HCT116 (cell line): ENCODE results near the gene EIPR1. TPM values are rescaled to one million over a fixed set of nuclear protein-coding genes. Genes with fewer than 3 reads are reported as not detected.

Experiments used
- ATAC-seq: fragments of 200-7000 bp; cut with Tn5 transposase; 2 replicates; pipeline ENCODE4 v1.9.1; 2020; ENCODE audit warnings: mild to moderate bottlenecking, moderate library complexity
- BruUV-seq: library from RNA; stranded (reverse); fragments of 400-500 nt; replicated peaks from 2 replicates; lab custom pipeline; 2021; lab: Mats Ljungman, UMichigan
- CTCF ChIA-PET: fragments of 300-600 bp; sonication (Branson Sonifier 250); formaldehyde crosslinking; loops from one replicate; lab custom pipeline; 2021; ENCODE audit warnings: antibody characterized with exemption; lab: Charles Lee
- POLR2A ChIA-PET: fragments of 300-600, 350-600 bp; sonication (Branson Sonifier 250); formaldehyde crosslinking; loops from one replicate; lab custom pipeline; 2021; ENCODE audit warnings: antibody characterized with exemption; lab: Charles Lee
- RAD21 ChIA-PET, 2 experiments: fragments of 300-600 bp; sonication (Branson Sonifier 250); formaldehyde crosslinking; loops; one replicate each; lab custom pipeline; 2023; ENCODE audit warnings: low total read pairs in 2 of 2; ENCODE audit not compliant: uncharacterized antibody in 2 of 2, unreplicated experiment in 2 of 2, low non-redundant PET in 1 of 2; lab: Charles Lee
- DNase-seq: peaks from one replicate; pipeline ENCODE4 v3.0.0-alpha.2; 2010; ENCODE audit warnings: low read depth, low spot score
- H2AFZ ChIP-seq: fragments of 200-600 bp; shearing (Covaris generic), sonication (generic); 2 replicates; pipeline ENCODE4 v1.6.1; 2017; ENCODE audit warnings: low read depth, mixed run types, mixed read lengths, antibody characterized with exemption, low read length; ENCODE audit not compliant: poor library complexity, severe bottlenecking
- H3K27ac ChIP-seq: 2 replicates; pipeline ENCODE4 v1.5.1; 2012; ENCODE audit warnings: low read depth, low read length
- H3K27me3 ChIP-seq: fragments of 200-600 bp; sonication (generic); 2 replicates; pipeline ENCODE4 v1.6.1; 2016; ENCODE audit warnings: mixed run types, low read length, mixed read lengths; ENCODE audit not compliant: insufficient read depth
- H3K36me3 ChIP-seq, 2 experiments: fragments of 200-500 bp in 1 of 2; fragments of 200-600 bp in 1 of 2; sonication (Bioruptor generic) in 1 of 2; sonication (generic) in 1 of 2; 2 replicates each; pipeline versions ENCODE4 v1.5.1 to v1.6.1; 2014 to 2016; ENCODE audit warnings: low read length in 2 of 2, inconsistent platforms in 1 of 2, mixed read lengths in 1 of 2, mixed run types in 1 of 2; ENCODE audit not compliant: insufficient read depth in 2 of 2, control insufficient read depth in 1 of 2
- H3K4me1 ChIP-seq, 2 experiments: fragments of 200-600 bp in 1 of 2; sonication (generic) in 1 of 2; 2 replicates each; pipeline versions ENCODE4 v1.5.1 to v1.6.1; 2012 to 2017; ENCODE audit warnings: low read length in 2 of 2, inconsistent platforms in 1 of 2, mild to moderate bottlenecking in 1 of 2, mixed read lengths in 1 of 2, mixed run types in 1 of 2, moderate library complexity in 1 of 2; ENCODE audit not compliant: insufficient read depth in 2 of 2, control insufficient read depth in 1 of 2
- H3K4me2 ChIP-seq: fragments of 200-600 bp; sonication (generic); 2 replicates; pipeline ENCODE4 v1.6.1; 2017; ENCODE audit warnings: mixed run types, low read length, mixed read lengths
- H3K4me3 ChIP-seq, 2 experiments: fragments of 200-600 bp in 1 of 2; sonication (generic) in 1 of 2; replicated peaks in 1 of 2; 2 replicates each; pipeline ENCODE4 v1.5.1; 2011 to 2016; ENCODE audit warnings: low read length in 2 of 2, control low read depth in 1 of 2, low read depth in 1 of 2, mild to moderate bottlenecking in 1 of 2, mixed read lengths in 1 of 2, mixed run types in 1 of 2
- H3K79me2 ChIP-seq: fragments of 200-600 bp; sonication (generic); 2 replicates; pipeline ENCODE4 v1.6.1; 2017; ENCODE audit warnings: mild to moderate bottlenecking, mixed run types, low read length, moderate library complexity, mixed read lengths; ENCODE audit not compliant: insufficient read depth
- H3K9ac ChIP-seq: fragments of 200-600 bp; sonication (generic); 2 replicates; pipeline ENCODE4 v1.6.1; 2016; ENCODE audit warnings: low read length, mixed read lengths
- H3K9me2 ChIP-seq: fragments of 200-600 bp; sonication (generic), shearing (Covaris generic); 2 replicates; pipeline ENCODE4 v1.6.1; 2017; ENCODE audit warnings: mixed run types, mild to moderate bottlenecking, moderate library complexity; ENCODE audit not compliant: insufficient read depth
- H3K9me3 ChIP-seq, 2 experiments: fragments of 200-500 bp in 1 of 2; fragments of 200-600 bp in 1 of 2; sonication (Bioruptor generic) in 1 of 2; sonication (generic) in 1 of 2; 2 replicates each; pipeline ENCODE4 v1.6.1; 2014 to 2017; ENCODE audit warnings: low read length in 2 of 2, mixed read lengths in 2 of 2, inconsistent platforms in 1 of 2, low read depth in 1 of 2, mild to moderate bottlenecking in 1 of 2, mixed run types in 1 of 2, moderate library complexity in 1 of 2; ENCODE audit not compliant: control insufficient read depth in 1 of 2, insufficient read depth in 1 of 2
- H4K20me1 ChIP-seq: fragments of 200-600 bp; sonication (generic), shearing (Covaris generic); 2 replicates; pipeline ENCODE4 v1.6.1; 2017; ENCODE audit warnings: mixed run types, mild to moderate bottlenecking, moderate library complexity; ENCODE audit not compliant: insufficient read depth
- CBX3 ChIP-seq: IDR thresholded peaks from 2 replicates; pipeline ENCODE4 v1.6.1; 2012; ENCODE audit warnings: low read depth
- CEBPB ChIP-seq: IDR thresholded peaks from 2 replicates; pipeline ENCODE4 v1.6.1; 2012; ENCODE audit warnings: low read depth
- ELF1 ChIP-seq: IDR thresholded peaks from 2 replicates; pipeline ENCODE4 v1.6.1; 2012; ENCODE audit warnings: low read depth, borderline replicate concordance
- EZH2 ChIP-seq: fragments of 200-600 bp; sonication (generic); IDR thresholded peaks from 2 replicates; pipeline ENCODE4 v1.6.1; 2017; ENCODE audit warnings: antibody characterized with exemption, mixed run types
- EZH2phosphoT487 ChIP-seq: fragments of 200-600 bp; IDR thresholded peaks from 2 replicates; pipeline ENCODE4 v1.6.1; 2018; ENCODE audit warnings: antibody characterized with exemption, borderline replicate concordance
- FOSL1 ChIP-seq: IDR thresholded peaks from 2 replicates; pipeline ENCODE4 v1.6.1; 2012; ENCODE audit warnings: low read depth
- JUND ChIP-seq: IDR thresholded peaks from 2 replicates; pipeline ENCODE4 v1.6.1; 2012
- RAD21 ChIP-seq: IDR thresholded peaks from 2 replicates; pipeline ENCODE4 v1.6.1; 2012; ENCODE audit warnings: low read depth, mild to moderate bottlenecking
- REST ChIP-seq: IDR thresholded peaks from 2 replicates; pipeline ENCODE4 v1.6.1; 2012; ENCODE audit warnings: low read depth
- SIN3A ChIP-seq: IDR thresholded peaks from 2 replicates; pipeline ENCODE4 v1.6.1; 2012; ENCODE audit warnings: low read depth
- TCF7L2 ChIP-seq: IDR thresholded peaks from 2 replicates; pipeline ENCODE4 v1.7.0; 2011; ENCODE audit warnings: borderline replicate concordance, inconsistent platforms; ENCODE audit not compliant: insufficient read depth, insufficient read length; ENCODE audit errors: extremely low read depth
- ZFX ChIP-seq: fragments of 450-650 bp; IDR thresholded peaks from 2 replicates; pipeline ENCODE4 v1.6.1; 2017
- ZNF274 ChIP-seq: fragments of 200-500 bp; sonication (Bioruptor generic); IDR thresholded peaks from 2 replicates; pipeline ENCODE4 v1.6.1; 2014; ENCODE audit warnings: mild to moderate bottlenecking, low read depth, low read length, inconsistent platforms
- intact Hi-C: fragments of 100-400 bp; cut with micrococcal nuclease; formaldehyde crosslinking; loops from 2 replicates; pipeline ENCODE4 v1.10.0; 2022
- total RNA-seq: library from RNA; stranded (reverse); gene quantifications from one replicate; pipeline ENCODE4 v1.2.1, GENCODE V29; 2021; ENCODE audit not compliant: unreplicated experiment
- TF ChIP-seq, protein P1 (sequence below): IDR thresholded peaks from 2 replicates; pipeline ENCODE4 v1.6.1; 2012
- TF ChIP-seq, protein P2 (sequence below): IDR thresholded peaks from 2 replicates; pipeline ENCODE4 v1.6.1; 2012

The EIPR1 gene
- total RNA-seq, 1 experiment from 2014 or later: 36.9 TPM

DNA sequence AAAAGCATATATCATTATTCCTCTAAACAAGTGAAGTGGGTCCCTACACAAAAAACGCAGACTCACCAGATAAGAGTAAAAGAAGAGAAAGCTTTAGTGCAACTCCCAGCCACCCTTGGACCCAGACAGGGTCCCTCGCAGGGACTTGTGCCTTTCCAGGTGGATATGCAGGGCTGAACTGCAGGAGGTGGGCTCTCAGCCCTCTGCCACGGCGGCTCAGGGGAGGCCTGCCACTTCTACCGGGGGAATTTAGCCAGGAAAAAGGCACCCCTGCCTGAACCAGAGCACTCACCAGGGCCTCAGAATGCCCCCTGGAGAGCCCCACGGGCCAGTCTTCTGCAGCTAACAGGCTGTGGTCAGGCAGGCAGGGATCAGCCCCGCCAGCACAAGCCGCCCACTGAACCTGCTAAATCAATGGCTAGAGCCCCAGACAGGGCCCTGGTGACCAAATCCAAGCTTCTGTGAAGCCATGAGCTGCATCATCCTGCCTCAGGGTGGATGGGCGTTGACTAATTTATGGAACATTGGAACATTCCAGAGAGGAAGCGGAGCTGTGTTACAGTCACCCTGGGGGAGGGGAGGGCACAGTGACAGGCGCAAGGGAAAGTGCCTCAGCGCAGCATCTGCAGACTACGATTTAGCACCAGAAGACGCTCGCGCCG lies 209.3 kb downstream of the EIPR1 start (continued):
- TF ChIP-seq SIN3A: no peak
- TF ChIP-seq, all 23 proteins: peak for 0

DNA sequence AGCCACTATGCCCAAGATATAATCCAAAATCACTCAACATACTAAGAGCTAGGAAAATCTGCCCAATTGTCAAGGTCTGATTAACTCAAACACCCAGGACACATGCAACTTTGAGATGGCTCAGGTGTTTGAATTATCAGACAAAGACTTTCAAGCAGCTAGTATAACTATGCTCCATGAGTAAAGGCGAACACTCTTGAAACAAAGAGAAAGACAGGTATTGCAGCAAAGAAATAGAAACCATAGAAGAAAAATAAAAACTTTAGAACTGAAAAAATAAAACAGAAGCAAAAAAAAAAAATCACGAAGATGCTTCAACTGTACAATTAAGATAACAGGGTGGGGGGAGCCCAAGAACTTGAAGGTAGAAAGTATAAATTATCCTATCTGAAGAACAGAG lies 214.2 kb downstream of the EIPR1 start:
- DNase-seq (no peak), ATAC-seq (no peak)
- intact Hi-C loops: no loop called here
- peaks cover 0 to 9% of the 10 kb centered on the region in 2 experiments; a peak in 1 of 4 replicates for H3K9me3 ChIP-seq
- no peaks in the 10 kb centered on the region for H3K4me1 ChIP-seq
- CTCF ChIA-PET: no interaction called here
- no peak overlapping the region for H3K4me2 ChIP-seq
- H3K79me2 ChIP-seq: no peaks in the 10 kb centered on the region
- no peak overlapping the region for H3K9ac ChIP-seq
- no peaks in the 10 kb centered on the region for H3K9me2 ChIP-seq
- H3K36me3 ChIP-seq: no peaks in the 10 kb centered on the region
- no peak overlapping the region for H3K27ac ChIP-seq
- RAD21 ChIA-PET: no interaction called here
- no peaks in the 10 kb centered on the region for H4K20me1 ChIP-seq
- H3K27me3 ChIP-seq: no peaks in the 10 kb centered on the region
- TF ChIP-seq, protein P1, sequence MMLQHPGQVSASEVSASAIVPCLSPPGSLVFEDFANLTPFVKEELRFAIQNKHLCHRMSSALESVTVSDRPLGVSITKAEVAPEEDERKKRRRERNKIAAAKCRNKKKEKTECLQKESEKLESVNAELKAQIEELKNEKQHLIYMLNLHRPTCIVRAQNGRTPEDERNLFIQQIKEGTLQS: no peak
- TF ChIP-seq RAD21: no peak
- TF ChIP-seq CBX3: 0 out of 2 replicates have a peak, but pooled peaks have one; percentile 16
- TF ChIP-seq ZNF274: no peak
- H3K4me3 ChIP-seq: no peak overlapping the region
- H2AFZ ChIP-seq: no peak overlapping the region
- POLR2A ChIA-PET: no interaction called here
- no TSS peak for BruUV-seq

GRCh38 chr2:3162442-3163077 lies 215.1 kb downstream of the EIPR1 start:
- no TSS peak for BruUV-seq
- Histone ChIP-seq H3K27me3 (no peaks in the 10 kb centered on the region), H3K9me2 (no peaks in the 10 kb centered on the region), H3K27ac (no peak overlapping the region), H2AFZ (no peak overlapping the region), H3K9ac (no peak overlapping the region), H3K4me2 (no peak overlapping the region), H3K36me3 (no peaks in the 10 kb centered on the region), H3K79me2 (no peaks in the 10 kb centered on the region), H3K9me3 (peaks cover 0 to 9% of the 10 kb centered on the region in 2 experiments; a peak in 1 of 4 replicates), H3K4me1 (no peaks in the 10 kb centered on the region), H4K20me1 (no peaks in the 10 kb centered on the region), H3K4me3 (no peak overlapping the region)
- no peak for ATAC-seq
- ChIA-PET POLR2A (no interaction called here), RAD21 (no interaction called here), CTCF (no interaction called here)
- intact Hi-C loops: no loop called here
- no peak for DNase-seq
- no peak for TF ChIP-seq REST
- no peak for TF ChIP-seq CEBPB
- no peak for TF ChIP-seq ELF1
- TF ChIP-seq TCF7L2: no peak
- TF ChIP-seq, protein P2, sequence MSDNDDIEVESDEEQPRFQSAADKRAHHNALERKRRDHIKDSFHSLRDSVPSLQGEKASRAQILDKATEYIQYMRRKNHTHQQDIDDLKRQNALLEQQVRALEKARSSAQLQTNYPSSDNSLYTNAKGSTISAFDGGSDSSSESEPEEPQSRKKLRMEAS: no peak
- TF ChIP-seq EZH2: no peak
- TF ChIP-seq ZNF274: no peak
- TF ChIP-seq ZFX: no peak
- TF ChIP-seq FOSL1: no peak
- no peak for TF ChIP-seq RAD21
- TF ChIP-seq JUND: no peak
- no peak for TF ChIP-seq EZH2phosphoT487
